Loucy (cell line): ENCODE results near the gene ENTPD6.
"Not testable (repeated sequence)": the region's sequence is repeated elsewhere in the genome, so short reads cannot be mapped to it uniquely, and the experiment has no call there.

ENCODE experiments used
- H2AFZ ChIP-seq: fragments of 200-600 bp; sonication (generic); 2 replicates; pipeline ENCODE4 v1.6.0; 2016; ENCODE audit warnings: antibody characterized with exemption, mild to moderate bottlenecking, low read length, moderate library complexity
- H3F3A ChIP-seq: fragments of 200-600 bp; 2 replicates; pipeline ENCODE4 v1.6.0; 2016; ENCODE audit warnings: antibody characterized with exemption, low read depth, mild to moderate bottlenecking
- H3K27me3 ChIP-seq: fragments of 200-600 bp; sonication (generic); 2 replicates; pipeline ENCODE4 v1.6.1; 2014; ENCODE audit warnings: low read length, mild to moderate bottlenecking; ENCODE audit not compliant: insufficient read depth, poor library complexity, severe bottlenecking
- H3K36me3 ChIP-seq: fragments of 200-600 bp; sonication (generic); 2 replicates; pipeline ENCODE4 v1.6.1; 2016; ENCODE audit warnings: low read length; ENCODE audit not compliant: insufficient read depth
- H3K4me1 ChIP-seq: fragments of 200-600 bp; sonication (generic); 2 replicates; pipeline ENCODE4 v1.5.1; 2014; ENCODE audit warnings: low read length, mild to moderate bottlenecking; ENCODE audit not compliant: insufficient read depth, poor library complexity, severe bottlenecking
- H3K4me2 ChIP-seq: fragments of 200-600 bp; sonication (generic); 2 replicates; pipeline ENCODE4 v1.6.0; 2014; ENCODE audit warnings: antibody characterized with exemption, low read length, low read depth, mild to moderate bottlenecking; ENCODE audit not compliant: poor library complexity, severe bottlenecking
- H3K4me3 ChIP-seq: fragments of 200-600 bp; sonication (generic); 2 replicates; pipeline ENCODE4 v1.5.1; 2014; ENCODE audit warnings: low read length, mild to moderate bottlenecking, mixed read lengths; ENCODE audit not compliant: poor library complexity, severe bottlenecking
- H3K79me2 ChIP-seq: fragments of 200-600 bp; sonication (generic); 2 replicates; pipeline ENCODE4 v1.6.1; 2014; ENCODE audit warnings: low read length; ENCODE audit not compliant: insufficient read depth
- H3K9ac ChIP-seq: fragments of 200-600 bp; sonication (generic); 2 replicates; pipeline ENCODE4 v1.6.0; 2014; ENCODE audit warnings: mild to moderate bottlenecking, low read depth, low read length, moderate library complexity; ENCODE audit not compliant: poor library complexity, severe bottlenecking
- H3K9me2 ChIP-seq: fragments of 200-600 bp; sonication (generic); replicated peaks from 2 replicates; pipeline ENCODE4 v1.6.1; 2016; ENCODE audit warnings: low read depth, low read length, mixed read lengths
- H3K9me3 ChIP-seq: fragments of 200-600 bp; sonication (generic); 2 replicates; pipeline ENCODE4 v1.6.1; 2014; ENCODE audit warnings: mild to moderate bottlenecking, antibody characterized with exemption, low read length, low read depth; ENCODE audit not compliant: insufficient read depth
- H4K20me1 ChIP-seq: fragments of 200-600 bp; sonication (generic); 2 replicates; pipeline ENCODE4 v1.6.0; 2014; ENCODE audit warnings: antibody characterized with exemption, low read length, mild to moderate bottlenecking; ENCODE audit not compliant: insufficient read depth, poor library complexity, severe bottlenecking
- CTCF ChIP-seq: fragments of 200-600 bp; sonication (generic); conservative IDR thresholded peaks from 2 replicates; pipeline ENCODE4 v1.5.1; 2014; ENCODE audit warnings: mild to moderate bottlenecking, antibody characterized with exemption, low read length
- EZH2phosphoT487 ChIP-seq: fragments of 200-600 bp; IDR thresholded peaks from 2 replicates; pipeline ENCODE4 v1.6.1; 2018; ENCODE audit warnings: antibody characterized with exemption, mild to moderate bottlenecking, moderate library complexity, borderline replicate concordance

The ENTPD6 gene

GRCh38 chr20:25239387-25240370 is 44.2 kb downstream of the ENTPD6 start:
- H2AFZ ChIP-seq, result no peak overlapping the region
- no peak overlapping the region for H3K9ac ChIP-seq
- no peak overlapping the region for H3K4me2 ChIP-seq

GRCh38 chr20:25240851-25241658 is 45.5 kb downstream of the ENTPD6 start:
- H3K4me2 ChIP-seq, H3K79me2 ChIP-seq, H3K9me2 ChIP-seq, H3K4me1 ChIP-seq, H3K4me3 ChIP-seq, H3K36me3 ChIP-seq, H4K20me1 ChIP-seq, H3K9me3 ChIP-seq, H3K9ac ChIP-seq, H2AFZ ChIP-seq, H3K27me3 ChIP-seq, H3F3A ChIP-seq: not testable (repeated sequence)

More at GRCh38 chr20:25239387-25240370, 44.2 kb downstream of the ENTPD6 start:
- no peaks in the 10 kb centered on the region for H3K9me2 ChIP-seq
- H3K36me3 ChIP-seq, result no peaks in the 10 kb centered on the region
- no peaks in the 10 kb centered on the region for H3K27me3 ChIP-seq
- no peaks in the 10 kb centered on the region for H4K20me1 ChIP-seq
- TF ChIP-seq EZH2phosphoT487, result no peak
- TF ChIP-seq CTCF, result no peak
- no peaks in the 10 kb centered on the region for H3K4me1 ChIP-seq
- H3K9me3 ChIP-seq, result no peaks in the 10 kb centered on the region
- no peaks in the 10 kb centered on the region for H3K79me2 ChIP-seq
- no peak overlapping the region for H3K4me3 ChIP-seq
- H3F3A ChIP-seq, result no peaks in the 10 kb centered on the region

- H3K9ac ChIP-seq, H2AFZ ChIP-seq, H3K9me3 ChIP-seq, H3K79me2 ChIP-seq, H3K27me3 ChIP-seq, H3F3A ChIP-seq, H3K9me2 ChIP-seq, H3K4me1 ChIP-seq, H3K36me3 ChIP-seq, H4K20me1 ChIP-seq, H3K4me2 ChIP-seq, H3K4me3 ChIP-seq: not testable (repeated sequence)
Observed at GRCh38 chr20:25241659-25241955, 46.1 kb downstream of the ENTPD6 start.

- H3K4me1 ChIP-seq, result peaks cover under 1% of the 10 kb centered on the region
- H3K27me3 ChIP-seq, result no peaks in the 10 kb centered on the region
- no peak overlapping the region for H2AFZ ChIP-seq
- no peak overlapping the region for H3K4me3 ChIP-seq
- H4K20me1 ChIP-seq, result no peaks in the 10 kb centered on the region
- H3K36me3 ChIP-seq, result no peaks in the 10 kb centered on the region
- H3K9me2 ChIP-seq, result no peaks in the 10 kb centered on the region
- no peaks in the 10 kb centered on the region for H3K9me3 ChIP-seq
- no peak for TF ChIP-seq CTCF
- no peak for TF ChIP-seq EZH2phosphoT487
- H3K9ac ChIP-seq, result no peak overlapping the region
- no peak overlapping the region for H3K4me2 ChIP-seq
- H3F3A ChIP-seq, result no peaks in the 10 kb centered on the region
- no peaks in the 10 kb centered on the region for H3K79me2 ChIP-seq
Observed at GRCh38 chr20:25242231-25242630, 46.7 kb downstream of the ENTPD6 start.
